IMR-90 (cell line): ENCODE measurements around the gene B3GNT5. TPM values are rescaled to one million over a fixed set of nuclear protein-coding genes. Genes with fewer than 3 reads are reported as not detected.

Source experiments
- ATAC-seq: fragments of 200-7000 bp; cut with Tn5 transposase; 2 replicates; pipeline ENCODE4 v1.9.1; 2020; ENCODE audit warnings: low read depth, mild to moderate bottlenecking, moderate library complexity
- BruUV-seq: library from RNA; stranded (reverse); fragments of 400-500 nt; replicated peaks from 2 replicates; lab custom pipeline; 2021; lab: Mats Ljungman, UMichigan
- CTCF ChIA-PET: fragments of 300-600 bp; formaldehyde crosslinking; extraction: SDS; loops from one replicate; lab custom pipeline; 2021; ENCODE audit warnings: antibody characterized with exemption; lab: Yijun Ruan, JAX
- POLR2A ChIA-PET: fragments of 300-600 bp; sonication (Branson Sonifier 250); formaldehyde crosslinking; loops from one replicate; lab custom pipeline; 2022; ENCODE audit warnings: antibody characterized with exemption; ENCODE audit not compliant: unreplicated experiment; lab: Charles Lee
- DNase-seq: peaks from one replicate; pipeline ENCODE4 v3.0.0; 2013
- H2AFZ ChIP-seq: replicated peaks from 2 replicates; pipeline ENCODE3; 2013; ENCODE audit warnings: low read length, mild to moderate bottlenecking; ENCODE audit not compliant: poor library complexity
- H2AK5ac ChIP-seq: 2 replicates; pipeline ENCODE4 v1.6.1; 2013; ENCODE audit warnings: low read depth, low read length, inconsistent platforms
- H2AK9ac ChIP-seq: replicated peaks from 2 replicates; pipeline ENCODE3; 2013; ENCODE audit warnings: mild to moderate bottlenecking, low read depth, low read length, moderate library complexity; ENCODE audit not compliant: poor library complexity
- H2BK120ac ChIP-seq: 2 replicates; pipeline ENCODE4 v1.6.1; 2013; ENCODE audit warnings: low read depth, low read length, inconsistent platforms
- H2BK15ac ChIP-seq: 3 replicates; pipeline ENCODE4 v1.6.1; 2013; ENCODE audit warnings: low read depth, low read length, inconsistent platforms
- H2BK20ac ChIP-seq: 2 replicates; pipeline ENCODE4 v1.6.1; 2013; ENCODE audit warnings: low read depth, mild to moderate bottlenecking, inconsistent platforms, low read length, moderate library complexity
- H2BK5ac ChIP-seq: 2 replicates; pipeline ENCODE4 v1.6.1; 2013; ENCODE audit warnings: mild to moderate bottlenecking, low read depth, low read length, inconsistent platforms; ENCODE audit not compliant: poor library complexity, severe bottlenecking
- H3K14ac ChIP-seq: replicated peaks from 2 replicates; pipeline ENCODE4 v1.6.1; 2013; ENCODE audit warnings: low read depth, low read length, inconsistent platforms
- H3K18ac ChIP-seq: 2 replicates; pipeline ENCODE4 v1.6.1; 2013; ENCODE audit warnings: low read depth, low read length, control low read depth
- H3K23ac ChIP-seq: 2 replicates; pipeline ENCODE4 v1.6.1; 2013; ENCODE audit warnings: low read depth, low read length, inconsistent platforms
- H3K27ac ChIP-seq: 2 replicates; pipeline ENCODE4 v1.5.1; 2013; ENCODE audit warnings: mild to moderate bottlenecking, control low read depth, low read length; ENCODE audit not compliant: insufficient read depth
- H3K27me3 ChIP-seq: 2 replicates; pipeline ENCODE4 v1.6.1; 2013; ENCODE audit warnings: low read length; ENCODE audit not compliant: control insufficient read depth, insufficient read depth
- H3K36me3 ChIP-seq: 2 replicates; pipeline ENCODE4 v1.6.1; 2013; ENCODE audit warnings: low read length, mixed read lengths; ENCODE audit not compliant: control insufficient read depth, insufficient read depth
- H3K4ac ChIP-seq: 2 replicates; pipeline ENCODE4 v1.6.1; 2013; ENCODE audit warnings: low read depth, low read length, inconsistent platforms
- H3K4me1 ChIP-seq: 2 replicates; pipeline ENCODE4 v1.6.1; 2013; ENCODE audit warnings: low read length, mixed read lengths; ENCODE audit not compliant: control insufficient read depth, insufficient read depth
- H3K4me2 ChIP-seq: 2 replicates; pipeline ENCODE4 v1.6.1; 2013; ENCODE audit warnings: low read depth, mild to moderate bottlenecking, control low read depth, low read length, moderate library complexity
- H3K4me3 ChIP-seq: 2 replicates; pipeline ENCODE4 v1.5.1; 2013; ENCODE audit warnings: low read depth, mild to moderate bottlenecking, control low read depth, low read length, moderate library complexity; ENCODE audit not compliant: insufficient read depth
- H3K56ac ChIP-seq: 2 replicates; pipeline ENCODE4 v1.6.1; 2013; ENCODE audit warnings: low read length, inconsistent platforms; ENCODE audit not compliant: insufficient read depth; ENCODE audit errors: extremely low read depth
- H3K79me1 ChIP-seq, 2 experiments: 2 replicates each; pipeline ENCODE4 v1.6.1; 2013; ENCODE audit warnings: low read length in 2 of 2, inconsistent platforms in 1 of 2, low read depth in 1 of 2
- H3K9ac ChIP-seq: 2 replicates; pipeline ENCODE4 v1.6.1; 2013; ENCODE audit warnings: low read depth, low read length, control low read depth
- H3K9me1 ChIP-seq: 2 replicates; pipeline ENCODE4 v1.6.1; 2013; ENCODE audit warnings: low read length, inconsistent platforms; ENCODE audit not compliant: insufficient read depth
- H3K9me3 ChIP-seq: 2 replicates; pipeline ENCODE4 v1.6.1; 2013; ENCODE audit warnings: low read length; ENCODE audit not compliant: control insufficient read depth, insufficient read depth
- H4K20me1 ChIP-seq: 2 replicates; pipeline ENCODE4 v1.6.1; 2013; ENCODE audit warnings: low read length, inconsistent platforms; ENCODE audit not compliant: insufficient read depth
- H4K5ac ChIP-seq: 2 replicates; pipeline ENCODE4 v1.6.1; 2013; ENCODE audit warnings: mild to moderate bottlenecking, low read depth, low read length, control low read depth
- H4K8ac ChIP-seq, 2 experiments: 2 replicates each; pipeline ENCODE4 v1.6.1; 2013; ENCODE audit warnings: low read depth in 2 of 2, low read length in 2 of 2, control low read depth in 1 of 2, inconsistent platforms in 1 of 2
- H4K91ac ChIP-seq: 2 replicates; pipeline ENCODE4 v1.6.1; 2013; ENCODE audit warnings: low read depth, low read length, inconsistent platforms; ENCODE audit not compliant: insufficient read depth
- CEBPB ChIP-seq: IDR thresholded peaks from 2 replicates; pipeline ENCODE4 v1.6.1; 2012; ENCODE audit warnings: low read depth, low read length, improper control_type of control experiment
- POLR2A ChIP-seq: IDR thresholded peaks from 2 replicates; pipeline ENCODE4 v1.6.1; 2012; ENCODE audit warnings: mild to moderate bottlenecking, low read depth, low read length
- SMC3 ChIP-seq: fragments of 150-350 bp; IDR thresholded peaks from 2 replicates; pipeline ENCODE4 v1.6.1; 2016; ENCODE audit warnings: low read depth, mild to moderate bottlenecking, antibody characterized with exemption, low read length, moderate library complexity
- WGBS, 2 experiments: methylation state at CpG; one replicate each; pipeline versions ENCODE4 v1.1.5 to v1.1.7; 2013; ENCODE audit warnings: missing lambda C conversion rate in 2 of 2; ENCODE audit not compliant: insufficient read length in 1 of 2; ENCODE audit errors: extremely low coverage in 2 of 2; 5-methylcytosine and 5-hydroxymethylcytosine counted together
- dilution Hi-C: fragments of 300-500 bp; cut with HindIII; formaldehyde crosslinking; loops from one replicate; pipeline ENCODE4 v1.14.3; 2018; ENCODE audit warnings: low sequenced_read_pairs; ENCODE audit not compliant: unreplicated experiment
- in situ Hi-C: fragments of 300-500 bp; cut with MboI; formaldehyde crosslinking; loops from 3 replicates; pipeline ENCODE4 v1.14.3; 2019; ENCODE audit warnings: low sequenced_read_pairs, inconsistent platforms, mixed read lengths
- intact Hi-C: fragments of 100-400 bp; cut with micrococcal nuclease; formaldehyde crosslinking; loops from 2 replicates; pipeline ENCODE4 v1.10.0; 2022
- polyA plus RNA-seq, 3 experiments: library from polyadenylated mRNA; depleted of rRNA; stranded (reverse); fragments of >200 nt; gene quantifications; 2 replicates each; pipeline ENCODE4 v1.2.3, GENCODE V29; 2012; ENCODE audit warnings: low replicate concordance in 1 of 3
- total RNA-seq: library from RNA; depleted of rRNA; stranded (reverse); fragments of >200 nt; gene quantifications from 2 replicates; pipeline ENCODE4 v1.2.3, GENCODE V29; 2012
- TF ChIP-seq, protein P1 (sequence below): fragments of 150-350 bp; IDR thresholded peaks from 2 replicates; pipeline ENCODE4 v1.6.1; 2016; ENCODE audit warnings: low read depth, mild to moderate bottlenecking, low read length, moderate library complexity, borderline replicate concordance
- TF ChIP-seq, protein P2 (sequence below): conservative IDR thresholded peaks from 2 replicates; pipeline ENCODE4 v1.5.1; 2012; ENCODE audit warnings: mild to moderate bottlenecking, low read depth, low read length, improper control_type of control experiment

B3GNT5 gene
- total and polyA plus RNA-seq, 2 of the 4 experiments (the other 2 are of a cell fraction) = 1.6 to 3.4 TPM

- intact Hi-C loops (no loop called here), in situ Hi-C loops (no loop called here)
- H3K27me3 ChIP-seq = no peaks in the 10 kb centered on the region
Measured at GRCh38 chr3:183293966-183294365, 40.9 kb downstream of the B3GNT5 start.

More at GRCh38 chr3:183293966-183294365, 40.9 kb downstream of the B3GNT5 start:
- Histone ChIP-seq H4K20me1 (no peaks in the 10 kb centered on the region), H3K27ac (no peak overlapping the region), H3K14ac (no peak overlapping the region), H2BK5ac (no peak overlapping the region), H3K4me3 (no peak overlapping the region), H2AK5ac (no peak overlapping the region), H2BK15ac (no peak overlapping the region), H3K9ac (no peak overlapping the region), H2BK20ac (no peak overlapping the region), H4K5ac (no peak overlapping the region), H3K36me3 (no peaks in the 10 kb centered on the region), H4K91ac (no peak overlapping the region), H3K56ac (no peak overlapping the region), H3K9me1 (no peaks in the 10 kb centered on the region), H2AK9ac (no peak overlapping the region), H3K9me3 (no peaks in the 10 kb centered on the region), H2AFZ (no peak overlapping the region), H3K23ac (no peak overlapping the region), H3K79me1 (no peaks in the 10 kb centered on the region), H3K4me2 (no peak overlapping the region), H4K8ac (no peak overlapping the region), H3K4me1 (peaks cover 10% of the 10 kb centered on the region), H3K4ac (no peak overlapping the region), H2BK120ac (no peak overlapping the region), H3K18ac (no peak overlapping the region)
- DNase-seq = no peak
- ChIA-PET CTCF (no interaction called here), POLR2A (interaction anchor here (0.5 kb wide), 1 partner anchor 62 kb away, joined by 6 read pairs; no protein-coding TSS in a partner anchor)
- BruUV-seq = no TSS peak
- TF ChIP-seq, protein P1, sequence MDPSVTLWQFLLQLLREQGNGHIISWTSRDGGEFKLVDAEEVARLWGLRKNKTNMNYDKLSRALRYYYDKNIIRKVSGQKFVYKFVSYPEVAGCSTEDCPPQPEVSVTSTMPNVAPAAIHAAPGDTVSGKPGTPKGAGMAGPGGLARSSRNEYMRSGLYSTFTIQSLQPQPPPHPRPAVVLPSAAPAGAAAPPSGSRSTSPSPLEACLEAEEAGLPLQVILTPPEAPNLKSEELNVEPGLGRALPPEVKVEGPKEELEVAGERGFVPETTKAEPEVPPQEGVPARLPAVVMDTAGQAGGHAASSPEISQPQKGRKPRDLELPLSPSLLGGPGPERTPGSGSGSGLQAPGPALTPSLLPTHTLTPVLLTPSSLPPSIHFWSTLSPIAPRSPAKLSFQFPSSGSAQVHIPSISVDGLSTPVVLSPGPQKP = no peak
- TF ChIP-seq POLR2A (no peak), SMC3 (no peak), CEBPB (no peak)
- TF ChIP-seq, protein P2, sequence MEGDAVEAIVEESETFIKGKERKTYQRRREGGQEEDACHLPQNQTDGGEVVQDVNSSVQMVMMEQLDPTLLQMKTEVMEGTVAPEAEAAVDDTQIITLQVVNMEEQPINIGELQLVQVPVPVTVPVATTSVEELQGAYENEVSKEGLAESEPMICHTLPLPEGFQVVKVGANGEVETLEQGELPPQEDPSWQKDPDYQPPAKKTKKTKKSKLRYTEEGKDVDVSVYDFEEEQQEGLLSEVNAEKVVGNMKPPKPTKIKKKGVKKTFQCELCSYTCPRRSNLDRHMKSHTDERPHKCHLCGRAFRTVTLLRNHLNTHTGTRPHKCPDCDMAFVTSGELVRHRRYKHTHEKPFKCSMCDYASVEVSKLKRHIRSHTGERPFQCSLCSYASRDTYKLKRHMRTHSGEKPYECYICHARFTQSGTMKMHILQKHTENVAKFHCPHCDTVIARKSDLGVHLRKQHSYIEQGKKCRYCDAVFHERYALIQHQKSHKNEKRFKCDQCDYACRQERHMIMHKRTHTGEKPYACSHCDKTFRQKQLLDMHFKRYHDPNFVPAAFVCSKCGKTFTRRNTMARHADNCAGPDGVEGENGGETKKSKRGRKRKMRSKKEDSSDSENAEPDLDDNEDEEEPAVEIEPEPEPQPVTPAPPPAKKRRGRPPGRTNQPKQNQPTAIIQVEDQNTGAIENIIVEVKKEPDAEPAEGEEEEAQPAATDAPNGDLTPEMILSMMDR = no peak
- ATAC-seq = no peak
- dilution Hi-C loops = no loop called here
- no CpG with 5 or more reads among the region's 2 CpGs for WGBS, 2 experiments
